K562 (cell line): ENCODE measurements around the gene GRAMD2A. TPM values are rescaled to one million over a fixed set of nuclear protein-coding genes. Genes with fewer than 3 reads are reported as not detected.
A peak's percentile ranks its signal among the peaks of the same experiment; 100 is the strongest.

ENCODE experiments used
- ATAC-seq: fragments of 200-7000 bp; cut with Tn5 transposase; 3 replicates; pipeline ENCODE4 v1.9.1; 2020; ENCODE audit warnings: moderate library complexity
- BruUV-seq: library from RNA; stranded (reverse); fragments of 400-500 nt; replicated peaks from 2 replicates; lab custom pipeline; 2021; lab: Mats Ljungman, UMichigan
- CTCF ChIA-PET: fragments of 300-600 bp; formaldehyde crosslinking; extraction: SDS; loops from one replicate; lab custom pipeline; 2021; ENCODE audit warnings: low intra/inter-chr PET ratio; lab: Yijun Ruan, JAX
- POLR2A ChIA-PET: fragments of 300-600, 350-650 bp; sonication (Branson Sonifier 250); formaldehyde crosslinking; extraction: SDS; loops from one replicate; lab custom pipeline; 2021; ENCODE audit warnings: antibody characterized with exemption, inconsistent platforms; lab: Yijun Ruan, JAX
- DNase-seq, 4 experiments: peaks; one replicate each; pipeline versions ENCODE4 v3.0.0 to v3.0.0-alpha.2; 2011 to 2018; ENCODE audit warnings: low spot score in 3 of 4, mixed read lengths in 3 of 4; ENCODE audit errors: extremely low read depth in 1 of 4
- FAIRE-seq: peaks from 2 replicates; lab custom pipeline; 2011; peaks lifted over from hg19 to GRCh38; lab: Jason Lieb, UNC
- H2AFZ ChIP-seq: 2 replicates; pipeline ENCODE4 v1.6.0; 2011; ENCODE audit warnings: low read depth, low read length, control low read depth, inconsistent platforms
- H3K27ac ChIP-seq: fragments of 200-600 bp; 3 replicates; pipeline ENCODE4 v1.8.0; 2011; ENCODE audit warnings: low read depth, mild to moderate bottlenecking, control low read depth, inconsistent platforms, low read length, moderate library complexity, mixed read lengths; ENCODE audit errors: extremely low read depth
- H3K27me3 ChIP-seq, 2 experiments: fragments of 300-600 bp in 1 of 2; 2 replicates in 1 of 2; 3 replicates in 1 of 2; pipeline versions ENCODE4 v1.6.0 to v1.8.0; 2011; ENCODE audit warnings: inconsistent platforms in 2 of 2, low read length in 2 of 2, mild to moderate bottlenecking in 1 of 2, mixed read lengths in 1 of 2, moderate library complexity in 1 of 2; ENCODE audit not compliant: control insufficient read depth in 2 of 2, insufficient read depth in 2 of 2
- H3K36me3 ChIP-seq: fragments of 300-600 bp; 3 replicates; pipeline ENCODE4 v1.8.0; 2011; ENCODE audit warnings: mild to moderate bottlenecking, low read length, inconsistent platforms; ENCODE audit not compliant: control insufficient read depth, insufficient read depth
- H3K4me1 ChIP-seq, 2 experiments: fragments of 200-600 bp in 1 of 2; replicated peaks in 1 of 2; 2 replicates in 1 of 2; 3 replicates in 1 of 2; pipeline versions ENCODE4 v1.5.1 to v1.8.0; 2011; ENCODE audit warnings: inconsistent platforms in 2 of 2, low read length in 2 of 2, mild to moderate bottlenecking in 1 of 2, mixed read lengths in 1 of 2, moderate library complexity in 1 of 2; ENCODE audit not compliant: control insufficient read depth in 2 of 2, insufficient read depth in 2 of 2
- H3K4me2 ChIP-seq: 2 replicates; pipeline ENCODE4 v1.6.1; 2011; ENCODE audit warnings: low read length, control low read depth, inconsistent platforms, mixed read lengths; ENCODE audit not compliant: insufficient read depth
- H3K4me3 ChIP-seq: fragments of 200-600 bp; sonication (generic), shearing (Covaris generic); 2 replicates; pipeline ENCODE4 v1.5.1; 2016; ENCODE audit warnings: control low read depth, inconsistent platforms
- H3K79me2 ChIP-seq: fragments of 200-600 bp; 3 replicates; pipeline ENCODE4 v1.8.0; 2011; ENCODE audit warnings: low read length, inconsistent platforms; ENCODE audit not compliant: control insufficient read depth, insufficient read depth
- H3K9ac ChIP-seq, 2 experiments: 2 replicates each; pipeline versions ENCODE4 v1.6.0 to v1.6.1; 2011; ENCODE audit warnings: low read depth in 2 of 2, low read length in 2 of 2, control low read depth in 1 of 2, inconsistent platforms in 1 of 2, mild to moderate bottlenecking in 1 of 2, mixed read lengths in 1 of 2; ENCODE audit not compliant: insufficient read depth in 1 of 2
- H3K9me1 ChIP-seq: one replicate; pipeline ENCODE4 v1.6.0; 2011; ENCODE audit warnings: inconsistent platforms, mild to moderate bottlenecking, low read length, moderate library complexity; ENCODE audit not compliant: control insufficient read depth, insufficient read depth
- H3K9me3 ChIP-seq: replicated peaks from 2 replicates; pipeline ENCODE4 v1.5.1; 2011; ENCODE audit warnings: low read depth, low read length, inconsistent platforms; ENCODE audit not compliant: control insufficient read depth, insufficient read depth
- H4K20me1 ChIP-seq: replicated peaks from 2 replicates; pipeline ENCODE4 v1.6.1; 2011; ENCODE audit warnings: low read length, inconsistent platforms, mixed read lengths; ENCODE audit not compliant: control insufficient read depth, insufficient read depth
- BRD4 ChIP-seq: fragments of 200-600 bp; sonication (generic); IDR thresholded peaks from 2 replicates; pipeline ENCODE4 v1.6.1; 2017; ENCODE audit warnings: inconsistent platforms
- C11orf30 ChIP-seq: fragments of 450-650 bp; IDR thresholded peaks from 2 replicates; pipeline ENCODE4 v1.6.1; 2016; ENCODE audit warnings: low read depth, mild to moderate bottlenecking
- FOXJ2 ChIP-seq: fragments of 200-800 bp; sonication (Bioruptor generic); IDR thresholded peaks from 2 replicates; pipeline ENCODE4 v1.6.1; 2016; ENCODE audit warnings: missing genetic modification characterization, missing compliant biosample characterization
- KAT7 ChIP-seq: sonication (generic); formaldehyde crosslinking; IDR thresholded peaks from 2 replicates; pipeline ENCODE4 v1.8.0; 2022; ENCODE audit warnings: missing genetic modification reagents, mild to moderate bottlenecking, borderline replicate concordance
- KDM5B ChIP-seq: fragments of 200-600 bp; sonication (generic); IDR thresholded peaks from 2 replicates; pipeline ENCODE4 v1.6.1; 2012; ENCODE audit warnings: low read depth, mild to moderate bottlenecking, moderate library complexity, low read length, control low read depth, inconsistent platforms; ENCODE audit not compliant: insufficient replicate concordance
- MAFF ChIP-seq: IDR thresholded peaks from 2 replicates; pipeline ENCODE4 v1.6.1; 2012; ENCODE audit warnings: low read length, improper control_type of control experiment
- MCM7 ChIP-seq, 2 experiments: fragments of 450-650 bp; IDR thresholded peaks; 2 replicates each; pipeline ENCODE4 v1.6.1; 2016 to 2018
- PHB ChIP-seq: fragments of 250-450 bp; sonication (Bioruptor Pico); IDR thresholded peaks from 2 replicates; pipeline ENCODE4 v1.5.0; 2021
- PHF21A ChIP-seq: fragments of 450-650 bp; IDR thresholded peaks from 2 replicates; pipeline ENCODE4 v1.6.1; 2017; ENCODE audit warnings: low read depth, borderline replicate concordance
- WGBS: fragments of 100-300 bp; shearing (Covaris generic); methylation state at CpG from one replicate; pipeline ENCODE4 v1.1.6; 2016; ENCODE audit warnings: low coverage, mixed read lengths; ENCODE audit not compliant: insufficient coverage; ENCODE audit errors: missing lambda C conversion rate; 5-methylcytosine and 5-hydroxymethylcytosine counted together
- in situ Hi-C: fragments of 300-500 bp; cut with MboI; formaldehyde crosslinking; loops from 4 replicates; pipeline ENCODE4 v1.15.0; 2018; ENCODE audit warnings: inconsistent platforms, mixed read lengths
- intact Hi-C: fragments of 100-400 bp; cut with micrococcal nuclease; formaldehyde crosslinking; loops from 2 replicates; pipeline ENCODE4 v1.14.2; 2022
- polyA plus RNA-seq, 8 experiments: library from polyadenylated mRNA; depleted of rRNA in 4 of 8; stranded (reverse) in 5 of 8; unstranded in 3 of 8; fragments of >200 nt; fragmentation: Nextera tagmentation in 2 of 8; fragmentation: Illumina TruSeq in 1 of 8; extraction: Ambion mirVana in 2 of 8; extraction: Trizol in 1 of 8; gene quantifications; 2 replicates each; pipeline versions ENCODE4 v1.2.1 to v1.2.3, GENCODE V29; 2011 to 2014; ENCODE audit warnings: inconsistent platforms in 1 of 8, missing spikeins in 1 of 8
- total RNA-seq, 7 experiments: library from RNA; depleted of rRNA in 6 of 7; stranded (reverse); fragments of >200 nt in 6 of 7; fragmentation: Illumina TruSeq in 2 of 7; extraction: Trizol in 2 of 7; gene quantifications; 2 replicates each; pipeline versions ENCODE4 v1.2.1 to v1.2.3, GENCODE V29; 2011 to 2021; ENCODE audit warnings: low replicate concordance in 1 of 7
- TF ChIP-seq, protein P1 (sequence below): IDR thresholded peaks from 2 replicates; pipeline ENCODE4 v1.6.1; 2011; ENCODE audit warnings: borderline replicate concordance, low read depth, mild to moderate bottlenecking, moderate library complexity, low read length; ENCODE audit not compliant: insufficient read depth, poor library complexity, severe bottlenecking
- TF ChIP-seq, protein P2 (sequence below), 2 experiments: IDR thresholded peaks; 2 replicates each; pipeline ENCODE4 v1.6.1; 2011; ENCODE audit warnings: borderline replicate concordance in 1 of 2, control low read depth in 1 of 2, low read depth in 1 of 2, low read length in 1 of 2, mild to moderate bottlenecking in 1 of 2, mixed read lengths in 1 of 2, moderate library complexity in 1 of 2; ENCODE audit not compliant: insufficient read depth in 1 of 2, insufficient read length in 1 of 2, poor library complexity in 1 of 2, severe bottlenecking in 1 of 2; ENCODE audit errors: extremely low read depth in 1 of 2
- TF ChIP-seq, protein P3 (sequence below), 2 experiments: fragments of 450-650 bp; conservative IDR thresholded peaks; 2 replicates each; pipeline ENCODE4 v1.6.1; 2017; ENCODE audit warnings: mild to moderate bottlenecking in 2 of 2, moderate library complexity in 2 of 2
- TF ChIP-seq, protein P4 (sequence below): fragments of 450-650 bp; IDR thresholded peaks from 2 replicates; pipeline ENCODE4 v1.6.1; 2016

GRAMD2A gene
- total and polyA plus RNA-seq, 9 of the 15 experiments (the other 6 are each of a cell fraction or from before 2014, with no cell fraction given), result 0.08 to 0.22 TPM; not detected in 7

DNA sequence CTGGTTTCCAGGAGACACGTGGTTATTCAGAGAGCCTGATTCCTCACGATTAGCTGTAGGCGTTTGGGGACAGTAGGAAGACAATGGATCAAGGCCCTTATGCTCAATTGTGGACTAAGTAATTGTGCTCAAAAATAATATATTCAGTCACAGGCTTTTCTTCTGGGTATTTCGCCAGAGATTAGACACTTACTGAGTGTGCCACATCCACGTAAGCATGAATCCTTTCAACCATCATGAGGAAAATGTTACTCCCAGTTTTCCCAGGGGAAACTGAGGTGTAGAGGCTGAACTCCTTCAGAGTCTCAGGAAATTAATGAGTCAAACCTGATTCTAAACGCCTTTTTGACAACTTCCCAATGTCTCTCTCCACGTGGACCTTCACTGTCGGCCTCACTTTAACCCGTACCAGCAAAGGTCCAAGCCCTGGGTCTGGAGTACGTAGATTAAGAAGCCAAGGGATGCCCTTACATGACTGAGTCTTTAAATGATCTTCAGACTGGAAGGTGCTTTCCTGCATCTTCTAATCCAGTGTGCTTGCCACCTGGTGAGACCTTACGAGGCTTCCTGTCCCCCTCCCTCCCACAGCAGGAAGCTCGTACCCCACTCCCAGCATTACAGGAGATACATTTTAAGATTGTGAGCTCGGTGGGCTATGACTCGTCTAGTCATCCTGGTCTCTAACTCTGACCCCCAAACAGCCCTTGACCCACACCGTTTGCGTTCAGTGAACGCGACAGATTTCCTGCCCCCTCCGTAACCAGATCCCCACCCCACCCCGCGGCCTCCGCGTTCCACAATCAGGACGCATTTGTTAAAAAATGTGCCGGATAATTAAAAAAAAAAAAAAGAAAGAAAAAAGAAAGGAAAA is 31.7 kb upstream of the GRAMD2A start:
- intact Hi-C loops, result no loop called here
- Histone ChIP-seq H3K4me1 (peaks cover 48 to 66% of the 10 kb centered on the region in 2 experiments), H3K79me2 (peaks cover 63% of the 10 kb centered on the region), H4K20me1 (peaks cover 8% of the 10 kb centered on the region), H3K36me3 (peaks cover 35% of the 10 kb centered on the region), H2AFZ (no peak overlapping the region), H3K27me3 (no peaks in the 10 kb centered on the region), H3K4me2 (peak overlapping the region; percentile 96), H3K9me3 (no peaks in the 10 kb centered on the region), H3K9ac (peak overlapping the region; percentile 77 to 92), H3K4me3 (peak overlapping the region; percentile 67), H3K27ac (peak overlapping the region; percentile 88), H3K9me1 (peaks cover 8% of the 10 kb centered on the region)
- TSS peak; percentile 41 for BruUV-seq
- POLR2A ChIA-PET, result interaction anchor here (1.4 kb wide), 1 partner anchor 371 kb away, joined by 3 read pairs; no protein-coding TSS in a partner anchor
- CTCF ChIA-PET, result no interaction called here
- ATAC-seq (no peak), DNase-seq (peak in 1 of 4 experiments; percentile 30), FAIRE-seq (no peak)
- in situ Hi-C loops, result no loop called here
- WGBS, result 12% methylated on average over 16 of the region's 25 CpGs
- TF ChIP-seq MCM7 (IDR thresholded peaks at IDR 0.05) (no peak), PHF21A (0 out of 2 replicates have a peak, but pooled peaks have one; percentile 0), KAT7 (CRISPR knock-in tag) (no peak), BRD4 (0 out of 2 replicates have a peak, but pooled peaks have one; percentile 1), C11orf30 (no peak), FOXJ2 (no peak), PHB (no peak), KDM5B (peak; percentile 19), MAFF (no peak)
- TF ChIP-seq, protein P1, sequence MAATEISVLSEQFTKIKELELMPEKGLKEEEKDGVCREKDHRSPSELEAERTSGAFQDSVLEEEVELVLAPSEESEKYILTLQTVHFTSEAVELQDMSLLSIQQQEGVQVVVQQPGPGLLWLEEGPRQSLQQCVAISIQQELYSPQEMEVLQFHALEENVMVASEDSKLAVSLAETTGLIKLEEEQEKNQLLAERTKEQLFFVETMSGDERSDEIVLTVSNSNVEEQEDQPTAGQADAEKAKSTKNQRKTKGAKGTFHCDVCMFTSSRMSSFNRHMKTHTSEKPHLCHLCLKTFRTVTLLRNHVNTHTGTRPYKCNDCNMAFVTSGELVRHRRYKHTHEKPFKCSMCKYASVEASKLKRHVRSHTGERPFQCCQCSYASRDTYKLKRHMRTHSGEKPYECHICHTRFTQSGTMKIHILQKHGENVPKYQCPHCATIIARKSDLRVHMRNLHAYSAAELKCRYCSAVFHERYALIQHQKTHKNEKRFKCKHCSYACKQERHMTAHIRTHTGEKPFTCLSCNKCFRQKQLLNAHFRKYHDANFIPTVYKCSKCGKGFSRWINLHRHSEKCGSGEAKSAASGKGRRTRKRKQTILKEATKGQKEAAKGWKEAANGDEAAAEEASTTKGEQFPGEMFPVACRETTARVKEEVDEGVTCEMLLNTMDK, result no peak
- TF ChIP-seq, protein P2, sequence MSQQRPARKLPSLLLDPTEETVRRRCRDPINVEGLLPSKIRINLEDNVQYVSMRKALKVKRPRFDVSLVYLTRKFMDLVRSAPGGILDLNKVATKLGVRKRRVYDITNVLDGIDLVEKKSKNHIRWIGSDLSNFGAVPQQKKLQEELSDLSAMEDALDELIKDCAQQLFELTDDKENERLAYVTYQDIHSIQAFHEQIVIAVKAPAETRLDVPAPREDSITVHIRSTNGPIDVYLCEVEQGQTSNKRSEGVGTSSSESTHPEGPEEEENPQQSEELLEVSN (IDR thresholded peaks at IDR 0.05; ENCODE audit: borderline replicate concordance in 1 of 2, extremely low read depth in 1 of 2, insufficient read depth in 1 of 2, insufficient read length in 1 of 2, low read depth in 1 of 2, low read length in 1 of 2, poor library complexity in 1 of 2, severe bottlenecking in 1 of 2), result peak in 1 of 2 experiments; percentile 19
- TF ChIP-seq, protein P3, sequence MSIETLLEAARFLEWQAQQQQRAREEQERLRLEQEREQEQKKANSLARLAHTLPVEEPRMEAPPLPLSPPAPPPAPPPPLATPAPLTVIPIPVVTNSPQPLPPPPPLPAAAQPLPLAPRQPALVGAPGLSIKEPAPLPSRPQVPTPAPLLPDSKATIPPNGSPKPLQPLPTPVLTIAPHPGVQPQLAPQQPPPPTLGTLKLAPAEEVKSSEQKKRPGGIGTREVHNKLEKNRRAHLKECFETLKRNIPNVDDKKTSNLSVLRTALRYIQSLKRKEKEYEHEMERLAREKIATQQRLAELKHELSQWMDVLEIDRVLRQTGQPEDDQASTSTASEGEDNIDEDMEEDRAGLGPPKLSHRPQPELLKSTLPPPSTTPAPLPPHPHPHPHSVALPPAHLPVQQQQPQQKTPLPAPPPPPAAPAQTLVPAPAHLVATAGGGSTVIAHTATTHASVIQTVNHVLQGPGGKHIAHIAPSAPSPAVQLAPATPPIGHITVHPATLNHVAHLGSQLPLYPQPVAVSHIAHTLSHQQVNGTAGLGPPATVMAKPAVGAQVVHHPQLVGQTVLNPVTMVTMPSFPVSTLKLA (conservative IDR thresholded peaks at IDR 0.05), result peak; percentile 14 to 58; a peak in 2 of 4 replicates
- TF ChIP-seq, protein P4, sequence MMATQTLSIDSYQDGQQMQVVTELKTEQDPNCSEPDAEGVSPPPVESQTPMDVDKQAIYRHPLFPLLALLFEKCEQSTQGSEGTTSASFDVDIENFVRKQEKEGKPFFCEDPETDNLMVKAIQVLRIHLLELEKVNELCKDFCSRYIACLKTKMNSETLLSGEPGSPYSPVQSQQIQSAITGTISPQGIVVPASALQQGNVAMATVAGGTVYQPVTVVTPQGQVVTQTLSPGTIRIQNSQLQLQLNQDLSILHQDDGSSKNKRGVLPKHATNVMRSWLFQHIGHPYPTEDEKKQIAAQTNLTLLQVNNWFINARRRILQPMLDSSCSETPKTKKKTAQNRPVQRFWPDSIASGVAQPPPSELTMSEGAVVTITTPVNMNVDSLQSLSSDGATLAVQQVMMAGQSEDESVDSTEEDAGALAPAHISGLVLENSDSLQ, result no peak
